Measurements from ENCODE around the gene PIAS4.

Gene PIAS4, protein sequence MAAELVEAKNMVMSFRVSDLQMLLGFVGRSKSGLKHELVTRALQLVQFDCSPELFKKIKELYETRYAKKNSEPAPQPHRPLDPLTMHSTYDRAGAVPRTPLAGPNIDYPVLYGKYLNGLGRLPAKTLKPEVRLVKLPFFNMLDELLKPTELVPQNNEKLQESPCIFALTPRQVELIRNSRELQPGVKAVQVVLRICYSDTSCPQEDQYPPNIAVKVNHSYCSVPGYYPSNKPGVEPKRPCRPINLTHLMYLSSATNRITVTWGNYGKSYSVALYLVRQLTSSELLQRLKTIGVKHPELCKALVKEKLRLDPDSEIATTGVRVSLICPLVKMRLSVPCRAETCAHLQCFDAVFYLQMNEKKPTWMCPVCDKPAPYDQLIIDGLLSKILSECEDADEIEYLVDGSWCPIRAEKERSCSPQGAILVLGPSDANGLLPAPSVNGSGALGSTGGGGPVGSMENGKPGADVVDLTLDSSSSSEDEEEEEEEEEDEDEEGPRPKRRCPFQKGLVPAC

DNA sequence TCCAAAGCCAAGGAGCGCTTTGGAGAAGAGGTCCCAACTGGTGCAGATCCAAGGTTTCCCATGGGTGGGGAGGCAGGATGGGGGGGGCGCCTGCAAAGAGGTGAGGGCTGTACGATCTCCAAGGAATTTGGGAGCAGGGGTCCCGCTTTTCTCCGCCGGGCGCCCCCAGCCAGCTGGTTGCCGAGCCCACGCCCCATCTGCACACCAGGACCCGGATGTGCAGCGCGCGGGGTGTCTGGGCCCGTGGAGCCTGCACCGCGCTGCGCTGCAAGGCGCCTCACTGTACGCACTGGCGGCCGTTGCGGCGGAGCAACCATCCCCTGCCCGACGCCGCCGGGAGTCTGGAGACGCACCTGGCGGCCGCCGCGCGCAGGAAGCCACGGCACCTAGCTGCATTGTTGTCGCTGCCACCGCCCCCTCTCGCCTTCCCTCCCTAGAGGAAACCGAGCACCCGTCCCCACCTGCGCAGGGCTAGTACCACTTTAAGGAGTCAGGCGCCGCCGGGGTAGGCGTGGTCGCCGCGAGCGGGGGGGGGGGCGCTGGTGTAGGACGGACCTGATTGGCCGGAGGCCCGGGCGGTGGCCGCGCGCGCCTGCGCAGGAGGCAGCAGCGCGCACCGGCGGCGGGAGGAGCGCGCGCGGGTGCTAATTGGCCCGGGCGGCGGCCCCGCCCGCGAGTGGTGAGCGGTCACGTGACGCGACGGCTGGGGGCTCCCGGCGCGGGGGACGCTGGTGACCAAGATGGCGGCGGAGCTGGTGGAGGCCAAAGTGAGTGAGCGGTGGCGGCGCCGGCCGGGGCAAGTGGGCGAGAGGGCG, at the start of gene PIAS4:
TSS of gene PIAS4 (plus strand) at position 716 of the 815 bp plus-strand sequence. CDS start at position 741, 25 bp downstream.
- DNase-seq (ENCODE audit: low read depth, low spot score): peak; percentile 12
- ChIA-PET POLR2A (interaction anchor here (0.6 to 2.0 kb wide), 8 partner anchors 9 to 173 kb away, joined by 3 to 5 read pairs (median 4); partner anchors contain the start of gene EEF2), CTCF (interaction anchor here (1.0 to 3.0 kb wide), 5 partner anchors 10 to 200 kb away, joined by 3 to 19 read pairs (median 6); no protein-coding TSS in a partner anchor)
- TF ChIP-seq, protein P1, sequence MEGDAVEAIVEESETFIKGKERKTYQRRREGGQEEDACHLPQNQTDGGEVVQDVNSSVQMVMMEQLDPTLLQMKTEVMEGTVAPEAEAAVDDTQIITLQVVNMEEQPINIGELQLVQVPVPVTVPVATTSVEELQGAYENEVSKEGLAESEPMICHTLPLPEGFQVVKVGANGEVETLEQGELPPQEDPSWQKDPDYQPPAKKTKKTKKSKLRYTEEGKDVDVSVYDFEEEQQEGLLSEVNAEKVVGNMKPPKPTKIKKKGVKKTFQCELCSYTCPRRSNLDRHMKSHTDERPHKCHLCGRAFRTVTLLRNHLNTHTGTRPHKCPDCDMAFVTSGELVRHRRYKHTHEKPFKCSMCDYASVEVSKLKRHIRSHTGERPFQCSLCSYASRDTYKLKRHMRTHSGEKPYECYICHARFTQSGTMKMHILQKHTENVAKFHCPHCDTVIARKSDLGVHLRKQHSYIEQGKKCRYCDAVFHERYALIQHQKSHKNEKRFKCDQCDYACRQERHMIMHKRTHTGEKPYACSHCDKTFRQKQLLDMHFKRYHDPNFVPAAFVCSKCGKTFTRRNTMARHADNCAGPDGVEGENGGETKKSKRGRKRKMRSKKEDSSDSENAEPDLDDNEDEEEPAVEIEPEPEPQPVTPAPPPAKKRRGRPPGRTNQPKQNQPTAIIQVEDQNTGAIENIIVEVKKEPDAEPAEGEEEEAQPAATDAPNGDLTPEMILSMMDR (IDR thresholded peaks at IDR 0.05; ENCODE audit: insufficient read depth, low read length, missing control alignments): no peak
- peak within 1 kb of the TSS; percentile 90 for H3K4me3 ChIP-seq (ENCODE audit: low read depth, low read length)

GRCh38 chr19:3958836-3959765, 48.4 kb upstream of the PIAS4 start:
- CTCF ChIA-PET: no interaction called here

DNA sequence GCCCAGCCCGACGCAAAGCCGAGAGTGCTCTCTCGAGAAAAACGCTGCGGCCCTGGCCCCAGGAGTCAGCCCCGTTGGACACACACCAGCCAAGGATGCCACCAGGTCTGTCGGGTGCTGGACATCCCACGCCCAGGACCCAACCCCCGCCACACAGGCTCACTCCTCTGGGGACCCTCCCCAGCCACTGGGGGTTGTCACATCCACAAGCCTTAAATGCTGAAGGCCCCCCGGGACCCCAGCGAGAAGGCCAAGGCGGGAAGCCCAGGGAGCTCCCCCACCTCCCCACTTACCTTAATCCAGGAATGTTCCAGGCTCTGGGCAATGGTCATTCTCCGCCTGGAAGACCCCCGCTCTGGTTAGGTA, 47.8 kb upstream of the PIAS4 start:
- POLR2A ChIA-PET: interaction anchor here (1.3 kb wide), 1 partner anchor 9 kb away, joined by 3 read pairs; no protein-coding TSS in a partner anchor
- CTCF ChIA-PET: no interaction called here
- TF ChIP-seq, protein P1 (IDR thresholded peaks at IDR 0.05; ENCODE audit: insufficient read depth, low read length, missing control alignments): no peak
- DNase-seq (ENCODE audit: low read depth, low spot score): no peak
- no peak overlapping the region for H3K4me3 ChIP-seq (ENCODE audit: low read depth, low read length)

More at GRCh38 chr19:3958836-3959765, 48.4 kb upstream of the PIAS4 start:
- TF ChIP-seq, protein P1 (IDR thresholded peaks at IDR 0.05; ENCODE audit: insufficient read depth, low read length, missing control alignments): no peak
- no peak for DNase-seq (ENCODE audit: low read depth, low spot score)
- H3K4me3 ChIP-seq (ENCODE audit: low read depth, low read length): no peak overlapping the region
- POLR2A ChIA-PET: interaction anchor here (1.3 kb wide), 1 partner anchor 10 kb away, joined by 3 read pairs; no protein-coding TSS in a partner anchor

DNA sequence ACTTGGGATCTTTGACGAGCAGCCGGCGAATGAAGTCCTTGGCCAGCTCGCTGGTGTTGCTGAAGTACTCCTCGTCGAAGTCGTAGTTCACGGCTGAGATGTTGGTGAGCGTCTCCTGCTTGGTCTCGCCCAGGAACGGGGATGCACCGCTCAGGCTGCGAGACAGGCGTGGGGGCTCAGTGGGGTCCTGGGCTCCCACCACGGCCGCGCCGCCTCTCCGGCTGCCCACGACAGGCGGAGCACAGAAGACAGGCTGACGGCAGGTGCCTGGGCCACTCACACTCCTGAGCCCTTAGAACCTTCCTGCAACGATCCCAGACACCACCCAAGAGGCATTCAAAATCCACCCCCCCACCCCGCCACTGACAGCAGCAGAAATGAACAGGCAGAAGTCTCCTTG, 46.5 kb upstream of the PIAS4 start:
- no peak for DNase-seq (ENCODE audit: low read depth, low spot score)
- CTCF ChIA-PET: interaction anchor here (1.5 kb wide), 1 partner anchor 25 kb away, joined by 5 read pairs; the partner anchor contains the start of gene EEF2
- POLR2A ChIA-PET: no interaction called here
- no peak overlapping the region for H3K4me3 ChIP-seq (ENCODE audit: low read depth, low read length)
- TF ChIP-seq, protein P1 (IDR thresholded peaks at IDR 0.05; ENCODE audit: insufficient read depth, low read length, missing control alignments): no peak

GRCh38 chr19:3963458-3964255, 43.9 kb upstream of the PIAS4 start:
- no peak overlapping the region for H3K4me3 ChIP-seq (ENCODE audit: low read depth, low read length)
- ChIA-PET POLR2A (no interaction called here), CTCF (interaction anchor here (1.6 kb wide), 1 partner anchor 22 kb away, joined by 6 read pairs; no protein-coding TSS in a partner anchor)
- TF ChIP-seq, protein P1 (IDR thresholded peaks at IDR 0.05; ENCODE audit: insufficient read depth, low read length, missing control alignments): no peak
- no peak for DNase-seq (ENCODE audit: low read depth, low spot score)
